GM12874 (cell line): ENCODE measurements around the gene P2RX3.

Experiments used
- TF ChIP-seq, protein P1 (sequence below): IDR thresholded peaks from 2 replicates; pipeline ENCODE4 v1.5.1; 2011; ENCODE audit warnings: low read depth, mild to moderate bottlenecking, control low read depth, low read length, moderate library complexity; ENCODE audit not compliant: insufficient read depth

Gene P2RX3

GRCh38 chr11:57349491-57350274 is 11.5 kb downstream of the P2RX3 start:
- TF ChIP-seq, protein P1, sequence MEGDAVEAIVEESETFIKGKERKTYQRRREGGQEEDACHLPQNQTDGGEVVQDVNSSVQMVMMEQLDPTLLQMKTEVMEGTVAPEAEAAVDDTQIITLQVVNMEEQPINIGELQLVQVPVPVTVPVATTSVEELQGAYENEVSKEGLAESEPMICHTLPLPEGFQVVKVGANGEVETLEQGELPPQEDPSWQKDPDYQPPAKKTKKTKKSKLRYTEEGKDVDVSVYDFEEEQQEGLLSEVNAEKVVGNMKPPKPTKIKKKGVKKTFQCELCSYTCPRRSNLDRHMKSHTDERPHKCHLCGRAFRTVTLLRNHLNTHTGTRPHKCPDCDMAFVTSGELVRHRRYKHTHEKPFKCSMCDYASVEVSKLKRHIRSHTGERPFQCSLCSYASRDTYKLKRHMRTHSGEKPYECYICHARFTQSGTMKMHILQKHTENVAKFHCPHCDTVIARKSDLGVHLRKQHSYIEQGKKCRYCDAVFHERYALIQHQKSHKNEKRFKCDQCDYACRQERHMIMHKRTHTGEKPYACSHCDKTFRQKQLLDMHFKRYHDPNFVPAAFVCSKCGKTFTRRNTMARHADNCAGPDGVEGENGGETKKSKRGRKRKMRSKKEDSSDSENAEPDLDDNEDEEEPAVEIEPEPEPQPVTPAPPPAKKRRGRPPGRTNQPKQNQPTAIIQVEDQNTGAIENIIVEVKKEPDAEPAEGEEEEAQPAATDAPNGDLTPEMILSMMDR: peak; percentile 89

DNA sequence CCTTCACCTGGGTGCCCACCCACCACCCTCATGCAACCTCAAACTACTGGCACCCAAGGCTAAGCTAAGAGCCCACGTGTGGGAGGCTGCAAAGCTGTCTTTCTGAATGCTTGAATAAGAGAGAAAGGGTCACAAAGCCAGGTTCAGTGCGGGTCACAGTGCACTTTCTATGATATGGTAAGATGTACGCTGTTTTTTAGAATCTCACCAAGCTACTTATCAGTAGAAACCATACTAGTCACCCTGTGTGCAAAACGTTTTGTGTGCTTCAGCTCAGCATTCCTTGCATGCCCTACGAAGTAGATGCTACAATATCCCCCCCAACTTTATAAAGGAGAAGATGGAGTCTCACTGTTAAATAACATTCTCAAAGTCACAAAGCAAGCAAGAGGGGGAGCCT is 14.9 kb downstream of the P2RX3 start:
- TF ChIP-seq, protein P1: no peak

DNA sequence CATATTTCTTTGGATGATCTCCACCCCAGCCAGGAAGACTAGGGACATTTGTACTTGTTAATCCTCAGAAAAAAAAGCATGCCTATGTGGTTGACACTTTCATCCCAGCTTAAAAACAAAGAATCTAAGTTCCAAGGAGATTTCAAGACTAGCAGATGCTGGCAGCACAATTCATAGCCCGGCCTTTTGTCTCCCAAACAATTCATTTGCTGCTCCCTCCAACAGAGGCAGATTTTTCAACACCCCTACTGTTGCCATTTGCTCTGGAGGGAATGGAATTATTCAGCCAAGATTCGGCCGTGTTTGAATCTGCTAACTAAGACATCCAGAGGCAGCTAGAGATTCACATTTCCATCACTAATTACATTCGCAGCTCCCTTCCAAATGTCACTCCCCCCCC is 15.3 kb downstream of the P2RX3 start:
- TF ChIP-seq, protein P1: no peak

GRCh38 chr11:57353852-57354251 is 15.7 kb downstream of the P2RX3 start:
- TF ChIP-seq, protein P1: no peak

- TF ChIP-seq, protein P1: no peak
Observed at GRCh38 chr11:57354699-57355098, 16.5 kb downstream of the P2RX3 start.

DNA sequence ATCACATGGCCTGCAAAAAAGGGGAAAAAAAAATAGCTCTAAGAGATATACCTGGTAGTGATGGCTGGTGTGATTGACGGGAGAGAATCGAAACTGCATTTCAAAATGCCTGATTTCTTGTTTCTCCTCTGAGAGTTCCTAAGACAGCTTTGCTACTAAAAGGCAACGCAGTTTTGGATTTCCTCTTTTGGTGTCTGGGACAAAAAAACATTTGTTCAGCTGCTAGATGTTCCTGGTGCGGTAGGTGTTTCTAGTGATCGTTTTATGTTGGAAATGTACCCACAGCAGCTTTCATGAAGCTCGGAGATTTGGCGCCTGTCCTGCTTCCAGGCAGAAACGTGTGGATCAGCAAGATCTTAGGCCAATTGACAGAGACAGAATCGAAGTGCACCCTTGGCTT is 18.1 kb downstream of the P2RX3 start:
- TF ChIP-seq, protein P1: no peak

- TF ChIP-seq, protein P1: no peak
Observed at GRCh38 chr11:57357310-57357709, 19.2 kb downstream of the P2RX3 start.

DNA sequence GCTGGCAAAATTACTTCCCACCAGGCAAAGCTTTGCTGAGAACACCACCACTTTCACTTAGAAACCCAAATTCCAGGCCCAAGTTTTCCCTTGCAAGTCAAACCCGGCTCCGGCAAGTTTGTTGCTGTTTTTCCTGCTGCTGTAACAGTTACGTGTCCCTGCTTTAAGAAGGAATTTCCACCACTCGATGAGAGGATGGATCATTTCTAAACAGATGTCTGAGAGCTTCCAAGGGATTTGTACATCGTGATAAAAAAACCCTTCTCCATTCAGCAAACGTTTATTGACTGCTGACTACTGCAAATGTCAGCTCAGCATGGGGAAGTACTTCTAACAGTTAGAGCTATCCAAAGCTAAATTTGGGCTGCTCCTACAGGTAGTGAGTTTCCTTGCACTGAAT is 19.7 kb downstream of the P2RX3 start:
- TF ChIP-seq, protein P1: no peak
